HCT116 (cell line): ENCODE results near the gene ST3GAL3. TPM values are rescaled to one million over a fixed set of nuclear protein-coding genes. Genes with fewer than 3 reads are reported as not detected.
A peak's percentile ranks its signal among the peaks of the same experiment; 100 is the strongest.

ENCODE experiments used
- ATAC-seq: fragments of 200-7000 bp; cut with Tn5 transposase; 2 replicates; pipeline ENCODE4 v1.9.1; 2020; ENCODE audit warnings: mild to moderate bottlenecking, moderate library complexity
- BruUV-seq: library from RNA; stranded (reverse); fragments of 400-500 nt; replicated peaks from 2 replicates; lab custom pipeline; 2021; lab: Mats Ljungman, UMichigan
- CTCF ChIA-PET: fragments of 300-600 bp; sonication (Branson Sonifier 250); formaldehyde crosslinking; loops from one replicate; lab custom pipeline; 2021; ENCODE audit warnings: antibody characterized with exemption; lab: Charles Lee
- POLR2A ChIA-PET: fragments of 300-600, 350-600 bp; sonication (Branson Sonifier 250); formaldehyde crosslinking; loops from one replicate; lab custom pipeline; 2021; ENCODE audit warnings: antibody characterized with exemption; lab: Charles Lee
- RAD21 ChIA-PET, 2 experiments: fragments of 300-600 bp; sonication (Branson Sonifier 250); formaldehyde crosslinking; loops; one replicate each; lab custom pipeline; 2023; ENCODE audit warnings: low total read pairs in 2 of 2; ENCODE audit not compliant: uncharacterized antibody in 2 of 2, unreplicated experiment in 2 of 2, low non-redundant PET in 1 of 2; lab: Charles Lee
- DNase-seq: peaks from one replicate; pipeline ENCODE4 v3.0.0-alpha.2; 2010; ENCODE audit warnings: low read depth, low spot score
- H2AFZ ChIP-seq: fragments of 200-600 bp; shearing (Covaris generic), sonication (generic); 2 replicates; pipeline ENCODE4 v1.6.1; 2017; ENCODE audit warnings: low read depth, mixed run types, mixed read lengths, antibody characterized with exemption, low read length; ENCODE audit not compliant: poor library complexity, severe bottlenecking
- H3K27ac ChIP-seq: 2 replicates; pipeline ENCODE4 v1.5.1; 2012; ENCODE audit warnings: low read depth, low read length
- H3K27me3 ChIP-seq: fragments of 200-600 bp; sonication (generic); 2 replicates; pipeline ENCODE4 v1.6.1; 2016; ENCODE audit warnings: mixed run types, low read length, mixed read lengths; ENCODE audit not compliant: insufficient read depth
- H3K36me3 ChIP-seq, 2 experiments: fragments of 200-500 bp in 1 of 2; fragments of 200-600 bp in 1 of 2; sonication (Bioruptor generic) in 1 of 2; sonication (generic) in 1 of 2; 2 replicates each; pipeline versions ENCODE4 v1.5.1 to v1.6.1; 2014 to 2016; ENCODE audit warnings: low read length in 2 of 2, inconsistent platforms in 1 of 2, mixed read lengths in 1 of 2, mixed run types in 1 of 2; ENCODE audit not compliant: insufficient read depth in 2 of 2, control insufficient read depth in 1 of 2
- H3K4me1 ChIP-seq, 2 experiments: fragments of 200-600 bp in 1 of 2; sonication (generic) in 1 of 2; 2 replicates each; pipeline versions ENCODE4 v1.5.1 to v1.6.1; 2012 to 2017; ENCODE audit warnings: low read length in 2 of 2, inconsistent platforms in 1 of 2, mild to moderate bottlenecking in 1 of 2, mixed read lengths in 1 of 2, mixed run types in 1 of 2, moderate library complexity in 1 of 2; ENCODE audit not compliant: insufficient read depth in 2 of 2, control insufficient read depth in 1 of 2
- H3K4me2 ChIP-seq: fragments of 200-600 bp; sonication (generic); 2 replicates; pipeline ENCODE4 v1.6.1; 2017; ENCODE audit warnings: mixed run types, low read length, mixed read lengths
- H3K4me3 ChIP-seq, 2 experiments: fragments of 200-600 bp in 1 of 2; sonication (generic) in 1 of 2; replicated peaks in 1 of 2; 2 replicates each; pipeline ENCODE4 v1.5.1; 2011 to 2016; ENCODE audit warnings: low read length in 2 of 2, control low read depth in 1 of 2, low read depth in 1 of 2, mild to moderate bottlenecking in 1 of 2, mixed read lengths in 1 of 2, mixed run types in 1 of 2
- H3K79me2 ChIP-seq: fragments of 200-600 bp; sonication (generic); 2 replicates; pipeline ENCODE4 v1.6.1; 2017; ENCODE audit warnings: mild to moderate bottlenecking, mixed run types, low read length, moderate library complexity, mixed read lengths; ENCODE audit not compliant: insufficient read depth
- H3K9ac ChIP-seq: fragments of 200-600 bp; sonication (generic); 2 replicates; pipeline ENCODE4 v1.6.1; 2016; ENCODE audit warnings: low read length, mixed read lengths
- H3K9me2 ChIP-seq: fragments of 200-600 bp; sonication (generic), shearing (Covaris generic); 2 replicates; pipeline ENCODE4 v1.6.1; 2017; ENCODE audit warnings: mixed run types, mild to moderate bottlenecking, moderate library complexity; ENCODE audit not compliant: insufficient read depth
- H3K9me3 ChIP-seq, 2 experiments: fragments of 200-500 bp in 1 of 2; fragments of 200-600 bp in 1 of 2; sonication (Bioruptor generic) in 1 of 2; sonication (generic) in 1 of 2; 2 replicates each; pipeline ENCODE4 v1.6.1; 2014 to 2017; ENCODE audit warnings: low read length in 2 of 2, mixed read lengths in 2 of 2, inconsistent platforms in 1 of 2, low read depth in 1 of 2, mild to moderate bottlenecking in 1 of 2, mixed run types in 1 of 2, moderate library complexity in 1 of 2; ENCODE audit not compliant: control insufficient read depth in 1 of 2, insufficient read depth in 1 of 2
- H4K20me1 ChIP-seq: fragments of 200-600 bp; sonication (generic), shearing (Covaris generic); 2 replicates; pipeline ENCODE4 v1.6.1; 2017; ENCODE audit warnings: mixed run types, mild to moderate bottlenecking, moderate library complexity; ENCODE audit not compliant: insufficient read depth
- POLR2AphosphoS5 ChIP-seq: IDR thresholded peaks from 2 replicates; pipeline ENCODE4 v1.6.1; 2011; ENCODE audit warnings: mild to moderate bottlenecking, low read depth, low read length, moderate library complexity
- ZBTB33 ChIP-seq: IDR thresholded peaks from 2 replicates; pipeline ENCODE4 v1.6.1; 2011; ENCODE audit warnings: mild to moderate bottlenecking, low read length, moderate library complexity; ENCODE audit not compliant: insufficient replicate concordance; ENCODE audit errors: extremely low read depth
- ZFX ChIP-seq: fragments of 450-650 bp; IDR thresholded peaks from 2 replicates; pipeline ENCODE4 v1.6.1; 2017
- intact Hi-C: fragments of 100-400 bp; cut with micrococcal nuclease; formaldehyde crosslinking; loops from 2 replicates; pipeline ENCODE4 v1.10.0; 2022
- total RNA-seq: library from RNA; stranded (reverse); gene quantifications from one replicate; pipeline ENCODE4 v1.2.1, GENCODE V29; 2021; ENCODE audit not compliant: unreplicated experiment

ST3GAL3 gene
- total RNA-seq, 1 experiment from 2014 or later: 7.2 TPM

DNA sequence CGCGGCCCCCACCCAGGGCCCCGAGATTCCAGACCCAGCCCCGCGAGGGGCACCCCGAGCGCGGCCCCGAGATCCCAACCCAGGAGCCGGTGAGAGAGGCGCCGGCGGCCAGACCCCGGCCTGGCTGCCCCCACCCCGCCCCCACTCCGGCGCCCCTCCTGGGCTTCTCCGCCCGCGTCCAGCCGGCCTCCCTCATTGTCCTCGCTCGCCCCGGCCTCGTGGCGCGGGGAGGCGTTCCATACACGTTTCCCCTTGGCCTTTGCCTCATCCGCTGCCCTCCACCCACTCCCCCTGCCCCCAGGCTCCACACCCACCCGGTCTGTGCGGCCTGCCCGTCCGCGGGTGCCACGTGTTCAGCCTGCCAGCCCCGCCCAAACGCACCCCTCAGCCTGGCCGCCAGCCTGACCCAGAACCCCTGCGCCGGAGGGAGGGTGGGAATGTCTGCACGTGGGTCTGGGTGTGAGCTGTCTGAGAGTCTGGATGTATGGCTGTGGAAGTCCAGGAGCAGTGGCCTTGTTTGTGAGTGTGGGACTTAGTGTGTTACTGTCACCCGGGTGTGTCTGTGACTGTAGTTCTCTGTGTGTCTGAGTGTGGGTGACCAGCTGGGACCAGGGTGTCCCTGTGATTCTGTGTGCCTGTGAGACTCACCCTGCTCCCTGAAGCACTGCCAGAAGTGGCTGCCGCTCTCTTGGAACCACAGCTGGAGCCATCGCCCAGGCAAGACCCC lies 272.4 kb downstream of the ST3GAL3 start:
- intact Hi-C loops: no loop called here
- ATAC-seq: peak; percentile 32

More for the DNA sequence above, 272.4 kb downstream of the ST3GAL3 start:
- Histone ChIP-seq H3K4me3 (peak overlapping the region; percentile 62 to 81), H3K9me2 (no peaks in the 10 kb centered on the region), H3K36me3 (peaks cover 6 to 43% of the 10 kb centered on the region in 2 experiments; a peak in 3 of 4 replicates), H3K27me3 (no peaks in the 10 kb centered on the region), H3K4me2 (peak overlapping the region; percentile 87), H3K9ac (peak overlapping the region; percentile 85), H4K20me1 (no peaks in the 10 kb centered on the region), H3K79me2 (peaks cover 80% of the 10 kb centered on the region), H3K4me1 (peaks cover 14 to 45% of the 10 kb centered on the region in 2 experiments; a peak in 3 of 4 replicates), H2AFZ (no peak overlapping the region), H3K27ac (peak overlapping the region; percentile 81), H3K9me3 (no peaks in the 10 kb centered on the region)
- CTCF ChIA-PET: interaction anchor here (1.6 kb wide), 1 partner anchor 216 kb away, joined by 3 read pairs; no protein-coding TSS in a partner anchor
- RAD21 ChIA-PET: no interaction called here
- TF ChIP-seq ZBTB33: no peak
- peak; percentile 68 for TF ChIP-seq ZFX
- TF ChIP-seq POLR2AphosphoS5: peak; percentile 26; the same call in 1 of the 2 replicates
- TSS peak; percentile 13 for BruUV-seq
- POLR2A ChIA-PET: no interaction called here
- DNase-seq: no peak
